H9 (cell line): ENCODE results near the gene SSRP1. TPM values are rescaled to one million over a fixed set of nuclear protein-coding genes. Genes with fewer than 3 reads are reported as not detected.

Source experiments
- DNase-seq: peaks from one replicate; pipeline ENCODE4 v3.0.0-alpha.2; 2017
- H2AFZ ChIP-seq: one replicate; pipeline ENCODE4 v1.6.1; 2013; ENCODE audit warnings: mild to moderate bottlenecking, low read length, control low read depth, moderate library complexity
- H2AK5ac ChIP-seq: 2 replicates; pipeline ENCODE4 v1.6.1; 2013; ENCODE audit warnings: low read length, control low read depth, mixed read lengths; ENCODE audit not compliant: insufficient read length
- H2BK120ac ChIP-seq: one replicate; pipeline ENCODE4 v1.6.1; 2013; ENCODE audit warnings: low read depth, mild to moderate bottlenecking, low read length, control low read depth, inconsistent platforms; ENCODE audit not compliant: poor library complexity, severe bottlenecking
- H2BK12ac ChIP-seq: 2 replicates; pipeline ENCODE4 v1.6.1; 2013; ENCODE audit warnings: low read length, control low read depth, mixed read lengths, low read depth; ENCODE audit not compliant: insufficient read length
- H2BK15ac ChIP-seq: 2 replicates; pipeline ENCODE4 v1.6.1; 2013; ENCODE audit warnings: low read depth, low read length, control low read depth
- H2BK20ac ChIP-seq: one replicate; pipeline ENCODE4 v1.6.1; 2013; ENCODE audit warnings: low read depth, mild to moderate bottlenecking, low read length, control low read depth, inconsistent platforms; ENCODE audit not compliant: poor library complexity, severe bottlenecking
- H2BK5ac ChIP-seq: 2 replicates; pipeline ENCODE4 v1.6.1; 2013; ENCODE audit warnings: low read length, control low read depth, mixed read lengths; ENCODE audit not compliant: insufficient read length
- H3K14ac ChIP-seq: 2 replicates; pipeline ENCODE4 v1.6.1; 2013; ENCODE audit warnings: low read length, control low read depth; ENCODE audit not compliant: insufficient read depth
- H3K18ac ChIP-seq: 2 replicates; pipeline ENCODE4 v1.6.1; 2013; ENCODE audit warnings: low read depth, mild to moderate bottlenecking, mixed read lengths, low read length, control low read depth; ENCODE audit not compliant: insufficient read length
- H3K23ac ChIP-seq: 2 replicates; pipeline ENCODE4 v1.6.1; 2013; ENCODE audit warnings: low read length, control low read depth, mixed read lengths, low read depth; ENCODE audit not compliant: insufficient read length
- H3K23me2 ChIP-seq: 2 replicates; pipeline ENCODE4 v1.6.1; 2013; ENCODE audit warnings: low read depth, mild to moderate bottlenecking, mixed read lengths, low read length, control low read depth; ENCODE audit not compliant: insufficient read length, poor library complexity, severe bottlenecking
- H3K27ac ChIP-seq: 2 replicates; pipeline ENCODE4 v1.5.1; 2013; ENCODE audit warnings: low read length, control low read depth, mixed read lengths, low read depth; ENCODE audit not compliant: insufficient read length
- H3K27me3 ChIP-seq: 2 replicates; pipeline ENCODE4 v1.6.1; 2013; ENCODE audit warnings: low read length, control low read depth, inconsistent platforms; ENCODE audit not compliant: insufficient read depth
- H3K4ac ChIP-seq: 2 replicates; pipeline ENCODE4 v1.6.1; 2013; ENCODE audit warnings: low read depth, mild to moderate bottlenecking, control low read depth, inconsistent platforms, low read length, moderate library complexity
- H3K4me1 ChIP-seq: 2 replicates; pipeline ENCODE4 v1.6.1; 2013; ENCODE audit warnings: low read length, control low read depth, inconsistent platforms; ENCODE audit not compliant: insufficient read depth
- H3K4me2 ChIP-seq: 2 replicates; pipeline ENCODE4 v1.6.1; 2013; ENCODE audit warnings: low read length, control low read depth, mixed read lengths; ENCODE audit not compliant: insufficient read length, insufficient read depth
- H3K56ac ChIP-seq: 2 replicates; pipeline ENCODE4 v1.6.1; 2013; ENCODE audit warnings: low read depth, mild to moderate bottlenecking, mixed read lengths, low read length, control low read depth; ENCODE audit not compliant: insufficient read length
- H3K79me1 ChIP-seq: 2 replicates; pipeline ENCODE4 v1.6.1; 2013; ENCODE audit warnings: low read depth, mild to moderate bottlenecking, moderate library complexity, low read length, control low read depth, inconsistent platforms; ENCODE audit not compliant: insufficient read depth, poor library complexity, severe bottlenecking
- H3K79me2 ChIP-seq: 2 replicates; pipeline ENCODE4 v1.6.1; 2013; ENCODE audit warnings: low read length, control low read depth, inconsistent platforms; ENCODE audit not compliant: insufficient read depth
- H3K9ac ChIP-seq: 2 replicates; pipeline ENCODE4 v1.6.1; 2013; ENCODE audit warnings: low read length, control low read depth, mixed read lengths; ENCODE audit not compliant: insufficient read length; ENCODE audit errors: extremely low read depth
- H3K9me3 ChIP-seq: one replicate; pipeline ENCODE4 v1.6.1; 2013; ENCODE audit warnings: low read depth, low read length, inconsistent platforms; ENCODE audit not compliant: control insufficient read depth
- H3T11ph ChIP-seq: one replicate; pipeline ENCODE4 v1.6.1; 2013; ENCODE audit warnings: mild to moderate bottlenecking, low read length, control low read depth, inconsistent platforms
- H4K20me1 ChIP-seq: one replicate; pipeline ENCODE4 v1.6.1; 2013; ENCODE audit not compliant: control insufficient read depth, insufficient read length, insufficient read depth
- H4K5ac ChIP-seq: 2 replicates; pipeline ENCODE4 v1.6.1; 2013; ENCODE audit warnings: low read depth, mild to moderate bottlenecking, mixed read lengths, low read length, control low read depth; ENCODE audit not compliant: insufficient read length
- H4K8ac ChIP-seq: replicated peaks from 2 replicates; pipeline ENCODE4 v1.6.1; 2013; ENCODE audit warnings: low read length, control low read depth, mixed read lengths, low read depth; ENCODE audit not compliant: insufficient read length
- H4K91ac ChIP-seq: 2 replicates; pipeline ENCODE4 v1.6.1; 2013; ENCODE audit warnings: low read depth, mild to moderate bottlenecking, moderate library complexity, mixed read lengths, low read length, control low read depth; ENCODE audit not compliant: insufficient read length
- H3K27ac Mint-ChIP-seq, 3 experiments: 2 replicates in 2 of 3; 3 replicates in 1 of 3; pipeline ENCODE4 v1.8.0; 2020 to 2021; ENCODE audit warnings: mixed read lengths in 3 of 3, mild to moderate bottlenecking in 1 of 3, moderate library complexity in 1 of 3
- H3K27me3 Mint-ChIP-seq: 2 replicates; pipeline ENCODE4 v1.8.0; 2021; ENCODE audit warnings: low read depth, mild to moderate bottlenecking, moderate library complexity, mixed read lengths
- H3K36me3 Mint-ChIP-seq, 3 experiments: 2 replicates in 2 of 3; 3 replicates in 1 of 3; pipeline ENCODE4 v1.8.0; 2020 to 2021; ENCODE audit warnings: low read depth in 3 of 3, mixed read lengths in 3 of 3; ENCODE audit not compliant: insufficient read depth in 1 of 3
- H3K4me1 Mint-ChIP-seq, 2 experiments: 2 replicates each; pipeline ENCODE4 v1.8.0; 2020; ENCODE audit warnings: mixed read lengths in 2 of 2
- H3K4me3 Mint-ChIP-seq, 2 experiments: 2 replicates in 1 of 2; 3 replicates in 1 of 2; pipeline ENCODE4 v1.8.0; 2020 to 2021; ENCODE audit warnings: mild to moderate bottlenecking in 2 of 2, mixed read lengths in 2 of 2, moderate library complexity in 1 of 2
- H3K9me3 Mint-ChIP-seq, 2 experiments: 2 replicates in 1 of 2; 3 replicates in 1 of 2; pipeline ENCODE4 v1.8.0; 2020; ENCODE audit warnings: mild to moderate bottlenecking in 2 of 2, mixed read lengths in 2 of 2, moderate library complexity in 1 of 2
- WGBS: extraction: QIAGEN DNeasy Blood & Tissue Kit; methylation state at CpG from one replicate; pipeline ENCODE4 v1.1.7; 2013; ENCODE audit warnings: missing lambda C conversion rate, low lambda C conversion rate, mixed read lengths; ENCODE audit not compliant: insufficient read length; ENCODE audit errors: extremely low coverage; 5-methylcytosine and 5-hydroxymethylcytosine counted together
- total RNA-seq: library from RNA; stranded (reverse); gene quantifications from 2 replicates; pipeline ENCODE4 v1.2.1, GENCODE V29; 2021
- TF ChIP-seq, protein P1 (sequence below): fragments of 200-600 bp; sonication (generic); conservative IDR thresholded peaks from 3 replicates; pipeline ENCODE4 v1.8.0; 2021; ENCODE audit warnings: antibody characterized with exemption, mild to moderate bottlenecking

Gene SSRP1
- total RNA-seq, 1 experiment from 2014 or later = 202 TPM

DNA sequence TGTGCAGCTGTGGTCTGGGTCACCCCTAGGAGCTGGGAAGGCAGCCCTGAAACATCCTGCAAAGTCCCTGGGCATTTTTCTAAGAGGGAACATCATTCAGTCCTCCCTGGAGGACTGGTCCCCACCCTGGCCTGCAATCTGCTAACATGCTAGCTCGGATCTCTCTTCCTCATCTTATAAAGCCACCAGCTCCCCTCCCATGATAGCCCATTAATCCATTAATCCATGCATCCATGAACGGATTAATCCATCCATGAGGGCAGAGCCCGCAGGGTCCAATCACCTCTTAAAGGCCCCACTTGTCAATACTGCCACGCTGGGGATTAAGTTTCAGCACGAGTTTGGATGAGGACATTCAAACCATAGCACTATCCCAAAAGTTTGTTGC lies 33.1 kb upstream of the SSRP1 start:
- Histone ChIP-seq H3K18ac (no peak overlapping the region), H3K27ac (no peak overlapping the region), H2BK15ac (no peak overlapping the region), H2BK5ac (no peak overlapping the region), H4K8ac (no peak overlapping the region), H2BK120ac (no peak overlapping the region), H3K79me2 (no peaks in the 10 kb centered on the region), H3K9me3 (no peaks in the 10 kb centered on the region), H3T11ph (no peak overlapping the region), H2AK5ac (no peak overlapping the region), H3K9ac (no peak overlapping the region), H4K20me1 (no peaks in the 10 kb centered on the region), H3K23ac (no peak overlapping the region), H3K14ac (no peak overlapping the region), H3K27me3 (no peaks in the 10 kb centered on the region), H4K5ac (no peak overlapping the region), H3K79me1 (no peaks in the 10 kb centered on the region), H3K23me2 (no peaks in the 10 kb centered on the region), H2AFZ (no peak overlapping the region), H2BK20ac (no peak overlapping the region), H3K4me1 (peaks cover 6% of the 10 kb centered on the region), H4K91ac (no peak overlapping the region), H3K4ac (no peak overlapping the region), H2BK12ac (no peak overlapping the region), H3K4me2 (no peak overlapping the region), H3K56ac (no peak overlapping the region)
- Mint-ChIP-seq H3K27ac (no peak overlapping the region), H3K9me3 (no peaks in the 10 kb centered on the region), H3K4me3 (no peak overlapping the region), H3K4me1 (peaks cover 24% of the 10 kb centered on the region in 2 experiments), H3K36me3 (no peaks in the 10 kb centered on the region), H3K27me3 (peaks cover 25% of the 10 kb centered on the region)
- WGBS = no CpG with 5 or more reads among the region's 5 CpGs
- TF ChIP-seq, protein P1, sequence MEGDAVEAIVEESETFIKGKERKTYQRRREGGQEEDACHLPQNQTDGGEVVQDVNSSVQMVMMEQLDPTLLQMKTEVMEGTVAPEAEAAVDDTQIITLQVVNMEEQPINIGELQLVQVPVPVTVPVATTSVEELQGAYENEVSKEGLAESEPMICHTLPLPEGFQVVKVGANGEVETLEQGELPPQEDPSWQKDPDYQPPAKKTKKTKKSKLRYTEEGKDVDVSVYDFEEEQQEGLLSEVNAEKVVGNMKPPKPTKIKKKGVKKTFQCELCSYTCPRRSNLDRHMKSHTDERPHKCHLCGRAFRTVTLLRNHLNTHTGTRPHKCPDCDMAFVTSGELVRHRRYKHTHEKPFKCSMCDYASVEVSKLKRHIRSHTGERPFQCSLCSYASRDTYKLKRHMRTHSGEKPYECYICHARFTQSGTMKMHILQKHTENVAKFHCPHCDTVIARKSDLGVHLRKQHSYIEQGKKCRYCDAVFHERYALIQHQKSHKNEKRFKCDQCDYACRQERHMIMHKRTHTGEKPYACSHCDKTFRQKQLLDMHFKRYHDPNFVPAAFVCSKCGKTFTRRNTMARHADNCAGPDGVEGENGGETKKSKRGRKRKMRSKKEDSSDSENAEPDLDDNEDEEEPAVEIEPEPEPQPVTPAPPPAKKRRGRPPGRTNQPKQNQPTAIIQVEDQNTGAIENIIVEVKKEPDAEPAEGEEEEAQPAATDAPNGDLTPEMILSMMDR = no peak
- DNase-seq = no peak
